Bronchial epithelial cell (primary cell): ENCODE measurements around the gene REM2. TPM values are rescaled to one million over a fixed set of nuclear protein-coding genes. Genes with fewer than 3 reads are reported as not detected.

Experiments used
- DNase-seq: peaks from one replicate; pipeline ENCODE4 v3.0.0-alpha.2; 2010; ENCODE audit warnings: low read depth
- FAIRE-seq: peaks from 2 replicates; lab custom pipeline; 2011; peaks lifted over from hg19 to GRCh38; lab: Jason Lieb, UNC
- H3K27me3 ChIP-seq: 2 replicates; pipeline ENCODE4 v1.5.1; 2011; ENCODE audit warnings: low read length; ENCODE audit not compliant: control insufficient read depth, insufficient read depth
- H3K36me3 ChIP-seq: 2 replicates; pipeline ENCODE4 v1.5.1; 2011; ENCODE audit warnings: low read length; ENCODE audit not compliant: control insufficient read depth, insufficient read depth
- H3K4me3 ChIP-seq: 2 replicates; pipeline ENCODE4 v1.5.1; 2011; ENCODE audit warnings: mild to moderate bottlenecking, low read depth, low read length, control low read depth
- total RNA-seq: library from RNA; depleted of rRNA; stranded (reverse); fragments of >200 nt; gene quantifications from 2 replicates; pipeline ENCODE4 v1.2.1, GENCODE V29; 2014
- TF ChIP-seq, protein P1 (sequence below): IDR thresholded peaks from 2 replicates; pipeline ENCODE4 v1.5.1; 2011; ENCODE audit warnings: mild to moderate bottlenecking, moderate library complexity, low read length, control low read depth, inconsistent platforms; ENCODE audit not compliant: insufficient read depth, severe bottlenecking

The REM2 gene
- total RNA-seq, 1 donor from 2014 or later, result not detected

DNA sequence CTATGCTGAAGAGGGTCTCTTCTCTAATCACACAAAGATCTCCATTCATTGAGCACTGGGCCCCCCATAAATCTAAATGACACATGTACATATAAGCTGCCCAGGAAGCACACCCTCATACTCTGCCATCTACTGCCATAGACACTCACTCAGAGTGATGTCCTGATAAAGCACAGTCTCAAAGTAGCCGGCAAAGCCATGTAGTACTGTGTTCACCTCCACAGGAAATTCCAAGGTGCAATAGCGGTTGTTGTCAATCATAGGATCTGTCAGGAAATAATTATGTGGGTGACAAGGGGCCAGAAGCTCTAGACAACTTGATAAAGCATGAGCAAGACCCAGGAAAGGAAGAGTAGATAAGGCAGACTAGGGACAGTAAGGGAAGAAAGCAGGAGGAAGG lies 39.3 kb downstream of the REM2 start:
- DNase-seq, result no peak
- TF ChIP-seq, protein P1, sequence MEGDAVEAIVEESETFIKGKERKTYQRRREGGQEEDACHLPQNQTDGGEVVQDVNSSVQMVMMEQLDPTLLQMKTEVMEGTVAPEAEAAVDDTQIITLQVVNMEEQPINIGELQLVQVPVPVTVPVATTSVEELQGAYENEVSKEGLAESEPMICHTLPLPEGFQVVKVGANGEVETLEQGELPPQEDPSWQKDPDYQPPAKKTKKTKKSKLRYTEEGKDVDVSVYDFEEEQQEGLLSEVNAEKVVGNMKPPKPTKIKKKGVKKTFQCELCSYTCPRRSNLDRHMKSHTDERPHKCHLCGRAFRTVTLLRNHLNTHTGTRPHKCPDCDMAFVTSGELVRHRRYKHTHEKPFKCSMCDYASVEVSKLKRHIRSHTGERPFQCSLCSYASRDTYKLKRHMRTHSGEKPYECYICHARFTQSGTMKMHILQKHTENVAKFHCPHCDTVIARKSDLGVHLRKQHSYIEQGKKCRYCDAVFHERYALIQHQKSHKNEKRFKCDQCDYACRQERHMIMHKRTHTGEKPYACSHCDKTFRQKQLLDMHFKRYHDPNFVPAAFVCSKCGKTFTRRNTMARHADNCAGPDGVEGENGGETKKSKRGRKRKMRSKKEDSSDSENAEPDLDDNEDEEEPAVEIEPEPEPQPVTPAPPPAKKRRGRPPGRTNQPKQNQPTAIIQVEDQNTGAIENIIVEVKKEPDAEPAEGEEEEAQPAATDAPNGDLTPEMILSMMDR, result no peak
- no peak for FAIRE-seq
- Histone ChIP-seq H3K4me3 (no peak overlapping the region), H3K27me3 (no peaks in the 10 kb centered on the region), H3K36me3 (peaks cover 35% of the 10 kb centered on the region)

DNA sequence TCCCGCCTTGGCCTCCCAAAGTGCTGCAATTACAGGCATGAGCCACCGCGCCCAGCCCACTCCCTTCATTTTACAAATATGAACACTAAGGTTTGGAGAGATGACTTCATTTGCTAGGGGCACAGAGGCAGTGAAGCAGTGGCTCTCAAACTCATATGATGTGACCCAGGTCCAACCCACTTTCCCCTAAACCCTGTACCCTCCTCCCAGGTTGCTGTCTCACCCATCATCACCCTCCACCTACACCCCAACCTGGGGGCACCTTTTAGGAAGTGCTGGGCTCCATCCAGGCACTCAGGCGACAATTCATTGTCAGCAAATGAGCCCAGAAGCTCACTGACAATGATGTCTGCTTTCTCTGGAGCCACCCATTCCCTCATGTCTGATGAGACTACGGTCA lies 40.7 kb downstream of the REM2 start:
- H3K36me3 ChIP-seq, result peaks cover 37% of the 10 kb centered on the region
- FAIRE-seq (no peak), DNase-seq (no peak)

DNA sequence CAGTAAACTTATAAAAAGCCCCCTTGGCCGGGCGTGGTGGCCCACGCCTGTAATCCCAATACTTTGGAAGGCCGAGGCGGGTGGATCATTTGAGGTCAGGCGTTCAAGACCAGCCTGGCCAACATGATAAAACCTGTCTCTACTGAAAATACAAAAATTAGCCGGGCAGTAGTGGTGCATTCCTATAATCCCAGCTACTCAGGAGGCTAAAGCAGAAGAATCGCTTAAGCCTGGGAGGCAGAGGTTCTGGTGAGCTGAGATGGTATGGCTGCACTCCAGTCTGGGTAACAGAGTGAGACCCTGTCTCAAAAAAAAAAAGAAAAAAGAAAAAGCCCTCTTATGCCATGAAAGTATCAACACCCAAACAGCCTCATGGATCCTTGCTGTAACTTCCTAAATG lies 42.5 kb downstream of the REM2 start:
- FAIRE-seq (no peak), DNase-seq (no peak)
- no peaks in the 10 kb centered on the region for H3K27me3 ChIP-seq
- no peak overlapping the region for H3K4me3 ChIP-seq
- TF ChIP-seq, protein P1, result no peak
- peaks cover 34% of the 10 kb centered on the region for H3K36me3 ChIP-seq

More for the DNA sequence above, 40.7 kb downstream of the REM2 start:
- Histone ChIP-seq H3K27me3 (no peaks in the 10 kb centered on the region), H3K4me3 (no peak overlapping the region)
- TF ChIP-seq, protein P1, result no peak

DNA sequence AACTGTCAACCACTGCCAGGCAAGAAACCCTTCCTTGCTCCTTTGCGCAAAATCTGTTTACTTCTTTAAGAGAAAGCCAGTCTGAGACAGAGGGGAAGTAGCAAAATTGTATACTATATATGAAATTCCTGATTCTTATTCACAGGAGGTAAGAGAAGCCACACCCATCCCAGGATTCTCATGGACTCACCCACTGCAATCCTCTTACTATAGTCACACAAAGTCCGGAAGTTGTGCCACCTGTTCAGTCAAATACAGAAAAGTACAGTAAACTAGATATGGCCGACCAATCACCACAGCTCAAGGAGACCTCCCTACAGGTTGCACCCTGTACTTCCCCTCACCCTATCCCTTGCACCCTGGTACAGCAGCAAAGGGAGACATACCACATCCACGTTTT lies 43.3 kb downstream of the REM2 start:
- no peaks in the 10 kb centered on the region for H3K27me3 ChIP-seq
- peaks cover 29% of the 10 kb centered on the region for H3K36me3 ChIP-seq
- FAIRE-seq, result no peak
- peak; percentile 91 for DNase-seq
- no peak overlapping the region for H3K4me3 ChIP-seq
- TF ChIP-seq, protein P1, result no peak

DNA sequence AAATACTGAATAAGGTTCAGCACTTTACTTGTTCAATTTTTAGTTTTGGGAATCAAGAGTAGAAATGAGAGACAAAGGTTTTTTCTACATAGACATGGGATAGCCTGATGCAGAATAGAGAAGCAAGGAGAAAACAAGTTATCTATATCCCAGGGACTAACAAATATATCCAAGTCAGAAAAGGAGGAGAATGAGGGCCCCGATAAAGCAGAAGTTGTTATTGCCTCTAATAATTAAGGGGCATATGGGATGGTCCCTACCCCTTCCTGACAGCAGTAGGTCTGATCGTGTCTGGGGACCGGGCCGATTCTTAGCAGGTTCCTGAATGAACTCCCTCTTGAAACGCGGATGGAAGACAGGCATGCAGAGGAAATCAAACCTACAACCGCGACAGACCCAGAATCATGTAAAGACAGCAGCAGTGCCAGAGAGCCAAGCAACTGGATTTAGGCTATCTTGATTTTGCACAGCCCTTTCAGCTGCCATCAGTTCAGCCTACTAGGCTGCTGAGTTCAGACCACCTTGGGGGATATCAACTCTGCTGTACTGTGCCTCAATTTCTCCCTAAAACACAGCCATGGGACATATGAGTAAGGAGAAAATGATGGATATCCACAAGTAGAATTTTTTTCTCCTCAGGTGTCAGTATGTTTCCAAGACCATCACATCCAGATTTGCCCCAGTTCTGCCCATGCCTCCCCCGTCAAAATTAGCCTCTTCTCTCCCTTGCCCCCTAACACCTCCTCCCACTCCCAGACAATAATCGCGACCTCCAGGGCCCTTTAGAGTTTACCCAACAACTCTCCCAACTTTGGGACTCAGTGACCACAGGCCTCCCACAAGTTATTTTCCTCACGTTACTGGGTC lies 45.4 kb downstream of the REM2 start:
- Histone ChIP-seq H3K36me3 (peaks cover 17% of the 10 kb centered on the region), H3K4me3 (peak overlapping the region; percentile 95), H3K27me3 (no peaks in the 10 kb centered on the region)
- TF ChIP-seq, protein P1, result no peak
- DNase-seq (no peak), FAIRE-seq (no peak)
